RWPE1 (cell line): ENCODE results near the gene PARVG.
"Not testable (repeated sequence)": the region's sequence is repeated elsewhere in the genome, so short reads cannot be mapped to it uniquely, and the experiment has no call there.

Experiments
- CTCF ChIA-PET: fragments of 350-600 bp; sonication (Branson Sonifier 250); formaldehyde crosslinking; extraction: SDS; loops from one replicate; lab custom pipeline; 2021; lab: Yijun Ruan, JAX
- POLR2A ChIA-PET: fragments of 400-600 bp; formaldehyde crosslinking; extraction: SDS; loops from one replicate; lab custom pipeline; 2020; ENCODE audit warnings: antibody characterized with exemption; ENCODE audit not compliant: low non-redundant PET; lab: Yijun Ruan, JAX
- DNase-seq: peaks from one replicate; pipeline ENCODE4 v3.0.0; 2012; ENCODE audit warnings: low spot score
- H3K27ac ChIP-seq: fragments of 450-650 bp; 2 replicates; pipeline ENCODE4 v1.5.1; 2017
- TF ChIP-seq, protein P1 (sequence below): fragments of 450-650 bp; conservative IDR thresholded peaks from 2 replicates; pipeline ENCODE4 v1.5.1; 2017; ENCODE audit warnings: low read depth, mild to moderate bottlenecking

PARVG gene

GRCh38 chr22:44231233-44231632 is 50.5 kb downstream of the PARVG start:
- ChIA-PET POLR2A (no interaction called here), CTCF (no interaction called here)
- no peak for DNase-seq
- TF ChIP-seq, protein P1, sequence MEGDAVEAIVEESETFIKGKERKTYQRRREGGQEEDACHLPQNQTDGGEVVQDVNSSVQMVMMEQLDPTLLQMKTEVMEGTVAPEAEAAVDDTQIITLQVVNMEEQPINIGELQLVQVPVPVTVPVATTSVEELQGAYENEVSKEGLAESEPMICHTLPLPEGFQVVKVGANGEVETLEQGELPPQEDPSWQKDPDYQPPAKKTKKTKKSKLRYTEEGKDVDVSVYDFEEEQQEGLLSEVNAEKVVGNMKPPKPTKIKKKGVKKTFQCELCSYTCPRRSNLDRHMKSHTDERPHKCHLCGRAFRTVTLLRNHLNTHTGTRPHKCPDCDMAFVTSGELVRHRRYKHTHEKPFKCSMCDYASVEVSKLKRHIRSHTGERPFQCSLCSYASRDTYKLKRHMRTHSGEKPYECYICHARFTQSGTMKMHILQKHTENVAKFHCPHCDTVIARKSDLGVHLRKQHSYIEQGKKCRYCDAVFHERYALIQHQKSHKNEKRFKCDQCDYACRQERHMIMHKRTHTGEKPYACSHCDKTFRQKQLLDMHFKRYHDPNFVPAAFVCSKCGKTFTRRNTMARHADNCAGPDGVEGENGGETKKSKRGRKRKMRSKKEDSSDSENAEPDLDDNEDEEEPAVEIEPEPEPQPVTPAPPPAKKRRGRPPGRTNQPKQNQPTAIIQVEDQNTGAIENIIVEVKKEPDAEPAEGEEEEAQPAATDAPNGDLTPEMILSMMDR = no peak
- H3K27ac ChIP-seq = no peak overlapping the region

GRCh38 chr22:44234372-44234771 is 53.6 kb downstream of the PARVG start:
- POLR2A ChIA-PET = not testable (repeated sequence)

GRCh38 chr22:44237290-44237689 is 56.6 kb downstream of the PARVG start:
- H3K27ac ChIP-seq = no peak overlapping the region
- POLR2A ChIA-PET = no interaction called here
- CTCF ChIA-PET = no interaction called here
- no peak for DNase-seq
- TF ChIP-seq, protein P1 = no peak

More at GRCh38 chr22:44234372-44234771, 53.6 kb downstream of the PARVG start:
- CTCF ChIA-PET, DNase-seq, H3K27ac ChIP-seq: not testable (repeated sequence)

- POLR2A ChIA-PET, H3K27ac ChIP-seq, DNase-seq, CTCF ChIA-PET: not testable (repeated sequence)
Observed at GRCh38 chr22:44241121-44241520, 60.4 kb downstream of the PARVG start.

- no peak overlapping the region for H3K27ac ChIP-seq
- POLR2A ChIA-PET = no interaction called here
- DNase-seq = no peak
- CTCF ChIA-PET = no interaction called here
- TF ChIP-seq, protein P1 = no peak
Observed at GRCh38 chr22:44242946-44243724, 62.4 kb downstream of the PARVG start.

- TF ChIP-seq, protein P1 = no peak
- ChIA-PET CTCF (interaction anchor here (0.6 kb wide), 1 partner anchor 813 kb away, joined by 4 read pairs; no protein-coding TSS in a partner anchor), POLR2A (no interaction called here)
- no peak overlapping the region for H3K27ac ChIP-seq
- DNase-seq = no peak
Observed at GRCh38 chr22:44243761-44244160, 63.0 kb downstream of the PARVG start.

DNA sequence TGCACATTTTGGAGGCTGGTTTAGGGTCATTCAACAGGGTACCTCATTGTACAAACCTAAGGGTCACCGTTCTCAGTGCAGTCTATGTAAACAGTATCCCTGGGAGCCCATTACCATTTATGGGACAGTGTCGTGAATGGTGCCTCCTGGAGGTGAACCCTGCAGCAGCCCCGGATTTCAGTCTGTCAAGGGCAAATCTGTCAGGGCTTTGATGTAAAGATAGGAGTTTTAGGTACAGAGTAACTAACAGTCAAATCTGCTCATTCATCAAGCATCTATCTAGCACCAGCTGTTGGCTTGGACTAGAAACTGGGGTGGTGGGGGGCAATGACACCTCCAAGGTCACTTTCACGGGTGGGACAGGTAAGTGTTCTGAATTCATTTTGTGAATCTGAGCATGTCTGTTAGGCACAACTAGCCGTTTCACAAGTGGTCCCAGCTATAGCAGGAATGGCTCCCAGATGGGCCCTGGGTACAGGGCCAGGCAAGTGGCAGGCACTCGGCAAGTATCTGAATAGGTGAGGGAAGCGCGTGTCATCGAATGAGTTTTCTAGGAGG is 63.6 kb downstream of the PARVG start:
- ChIA-PET CTCF (interaction anchor here (0.6 kb wide), 1 partner anchor 814 kb away, joined by 4 read pairs; no protein-coding TSS in a partner anchor), POLR2A (no interaction called here)
- TF ChIP-seq, protein P1 = no peak
- H3K27ac ChIP-seq = no peak overlapping the region
- no peak for DNase-seq
